SK-N-SH (cell line): ENCODE results near the gene GCH1. TPM values are rescaled to one million over a fixed set of nuclear protein-coding genes. Genes with fewer than 3 reads are reported as not detected.
A peak's percentile ranks its signal among the peaks of the same experiment; 100 is the strongest.

Experiments used
- CTCF ChIA-PET: fragments of 300-600, 350-600 bp; formaldehyde crosslinking; extraction: SDS; loops from one replicate; lab custom pipeline; 2021; lab: Yijun Ruan, JAX
- POLR2A ChIA-PET: fragments of 350-600 bp; sonication (Branson Sonifier 250); formaldehyde crosslinking; extraction: SDS; loops from one replicate; lab custom pipeline; 2020; ENCODE audit warnings: antibody characterized with exemption, inconsistent platforms; lab: Yijun Ruan, JAX
- DNase-seq: peaks from one replicate; pipeline ENCODE4 v3.0.0; 2012
- H2AFZ ChIP-seq: fragments of 200-600 bp; sonication (generic); 2 replicates; pipeline ENCODE4 v1.8.1; 2016; ENCODE audit warnings: antibody characterized with exemption, mild to moderate bottlenecking, low read depth
- H3F3A ChIP-seq: fragments of 200-600 bp; sonication (generic); replicated peaks from 2 replicates; pipeline ENCODE3; 2016; ENCODE audit warnings: antibody characterized with exemption, mild to moderate bottlenecking; ENCODE audit not compliant: insufficient read depth
- H3K27ac ChIP-seq, 2 experiments: fragments of 200-500 bp in 1 of 2; fragments of 200-600 bp in 1 of 2; sonication (Bioruptor generic) in 1 of 2; sonication (generic), shearing (Covaris generic) in 1 of 2; 2 replicates each; pipeline versions ENCODE4 v1.5.1 to v1.6.1; 2014 to 2016; ENCODE audit warnings: low read depth in 2 of 2, inconsistent platforms in 1 of 2, low read length in 1 of 2, mild to moderate bottlenecking in 1 of 2, mixed read lengths in 1 of 2
- H3K27me3 ChIP-seq: fragments of 200-600 bp; sonication (generic), shearing (Covaris generic); 2 replicates; pipeline ENCODE4 v1.6.1; 2016; ENCODE audit warnings: mixed run types; ENCODE audit not compliant: insufficient read depth
- H3K36me3 ChIP-seq, 2 experiments: fragments of 200-500 bp in 1 of 2; fragments of 200-600 bp in 1 of 2; sonication (Bioruptor generic) in 1 of 2; sonication (generic) in 1 of 2; replicated peaks in 1 of 2; 2 replicates each; pipeline versions ENCODE3 to v1.5.1; 2014 to 2016; ENCODE audit warnings: low read length in 1 of 2, mild to moderate bottlenecking in 1 of 2; ENCODE audit not compliant: insufficient read depth in 2 of 2, control insufficient read depth in 1 of 2
- H3K4me1 ChIP-seq, 2 experiments: fragments of 200-500 bp in 1 of 2; fragments of 200-600 bp in 1 of 2; sonication (Bioruptor generic) in 1 of 2; sonication (generic), shearing (Covaris generic) in 1 of 2; 2 replicates each; pipeline versions ENCODE4 v1.5.1 to v1.6.1; 2014 to 2016; ENCODE audit warnings: low read depth in 1 of 2, low read length in 1 of 2, mixed run types in 1 of 2; ENCODE audit not compliant: insufficient read depth in 2 of 2, control insufficient read depth in 1 of 2
- H3K4me2 ChIP-seq: fragments of 200-600 bp; sonication (generic), shearing (Covaris generic); 2 replicates; pipeline ENCODE4 v1.6.1; 2017; ENCODE audit warnings: mixed run types
- H3K4me3 ChIP-seq, 2 experiments: fragments of 200-500 bp in 1 of 2; fragments of 200-600 bp in 1 of 2; sonication (Bioruptor generic) in 1 of 2; sonication (generic), shearing (Covaris generic) in 1 of 2; 2 replicates each; pipeline versions ENCODE4 v1.5.1 to v1.8.1; 2014 to 2016; ENCODE audit warnings: low read depth in 2 of 2, inconsistent platforms in 1 of 2, low read length in 1 of 2, mild to moderate bottlenecking in 1 of 2, mixed read lengths in 1 of 2, moderate library complexity in 1 of 2
- H3K79me2 ChIP-seq: fragments of 200-600 bp; sonication (generic); 2 replicates; pipeline ENCODE4 v1.8.1; 2017; ENCODE audit warnings: mild to moderate bottlenecking; ENCODE audit not compliant: insufficient read depth
- H3K9ac ChIP-seq: fragments of 200-600 bp; sonication (generic); 2 replicates; pipeline ENCODE4 v1.6.1; 2017; ENCODE audit warnings: mixed run types
- H3K9me2 ChIP-seq: fragments of 200-600 bp; sonication (generic); 2 replicates; pipeline ENCODE4 v1.6.1; 2017; ENCODE audit warnings: mixed run types
- H3K9me3 ChIP-seq: fragments of 200-600 bp; sonication (generic); 2 replicates; pipeline ENCODE4 v1.6.1; 2017; ENCODE audit warnings: mixed run types, mild to moderate bottlenecking, moderate library complexity
- H4K20me1 ChIP-seq: fragments of 200-600 bp; sonication (generic); 2 replicates; pipeline ENCODE4 v1.6.1; 2017; ENCODE audit warnings: mild to moderate bottlenecking, mixed run types; ENCODE audit not compliant: insufficient read depth
- CHD2 ChIP-seq: fragments of 150-350 bp; IDR thresholded peaks from 2 replicates; pipeline ENCODE4 v1.6.1; 2018; ENCODE audit warnings: low read length; ENCODE audit not compliant: partially characterized antibody
- CTCF ChIP-seq: fragments of 200-600 bp; sonication (generic); IDR thresholded peaks from 2 replicates; pipeline ENCODE4 v1.6.1; 2017; ENCODE audit warnings: antibody characterized with exemption, mild to moderate bottlenecking, moderate library complexity
- ELF1 ChIP-seq: IDR thresholded peaks from 2 replicates; pipeline ENCODE4 v1.4.0; 2012
- EP300 ChIP-seq, 2 experiments: IDR thresholded peaks; 2 replicates each; pipeline versions ENCODE4 v1.4.0 to v1.6.1; 2012; ENCODE audit warnings: borderline replicate concordance in 1 of 2, low read depth in 1 of 2, low read length in 1 of 2
- EZH2phosphoT487 ChIP-seq: fragments of 200-600 bp; sonication (generic); IDR thresholded peaks from 2 replicates; pipeline ENCODE4 v1.6.1; 2017; ENCODE audit warnings: low read depth, mixed run types, mild to moderate bottlenecking, antibody characterized with exemption, moderate library complexity, borderline replicate concordance
- FOSL2 ChIP-seq: IDR thresholded peaks from 2 replicates; pipeline ENCODE4 v1.4.0; 2012; ENCODE audit warnings: low read depth, mild to moderate bottlenecking, moderate library complexity, borderline replicate concordance
- FOXM1 ChIP-seq: IDR thresholded peaks from 2 replicates; pipeline ENCODE4 v1.4.0; 2012; ENCODE audit warnings: low read depth, mild to moderate bottlenecking
- MAX ChIP-seq: IDR thresholded peaks from 2 replicates; pipeline ENCODE4 v1.4.0; 2012; ENCODE audit warnings: low read depth
- MXI1 ChIP-seq: IDR thresholded peaks from 2 replicates; pipeline ENCODE4 v1.6.1; 2012; ENCODE audit warnings: mild to moderate bottlenecking, low read depth, low read length, improper control_type of control experiment
- NFIC ChIP-seq: IDR thresholded peaks from 2 replicates; pipeline ENCODE4 v1.4.0; 2012; ENCODE audit warnings: borderline replicate concordance
- POLR2AphosphoS5 ChIP-seq: IDR thresholded peaks from 2 replicates; pipeline ENCODE4 v1.6.1; 2012; ENCODE audit warnings: low read depth, low read length
- RFX5 ChIP-seq: IDR thresholded peaks from 2 replicates; pipeline ENCODE4 v1.6.1; 2012; ENCODE audit warnings: mild to moderate bottlenecking, improper control_type of control experiment, low read length
- SIN3A ChIP-seq: IDR thresholded peaks from 2 replicates; pipeline ENCODE4 v1.6.1; 2012; ENCODE audit warnings: low read depth, mild to moderate bottlenecking, low read length, moderate library complexity, borderline replicate concordance
- SMC3 ChIP-seq: IDR thresholded peaks from 2 replicates; pipeline ENCODE4 v1.6.1; 2012; ENCODE audit warnings: low read depth, low read length, improper control_type of control experiment
- WGBS: methylation state at CpG from one replicate; pipeline ENCODE4 v1.1.6; 2017; ENCODE audit warnings: low lambda C conversion rate; 5-methylcytosine and 5-hydroxymethylcytosine counted together
- polyA plus RNA-seq, 3 experiments: library from polyadenylated mRNA; depleted of rRNA; stranded (reverse); fragments of >200 nt; gene quantifications; 2 replicates each; pipeline ENCODE4 v1.2.3, GENCODE V29; 2012

GCH1 gene
- polyA plus RNA-seq, 1 of the 3 experiments (the other 2 are of a cell fraction): 2.2 TPM

GRCh38 chr14:54814076-54814475 is 88.5 kb downstream of the GCH1 start:
- no peak for TF ChIP-seq FOSL2
- TF ChIP-seq CTCF: peak; percentile 30
- POLR2A ChIA-PET: no interaction called here
- Histone ChIP-seq H3K4me3 (no peak overlapping the region), H3F3A (peaks cover under 1% of the 10 kb centered on the region), H3K9ac (no peak overlapping the region), H3K4me1 (peaks cover 2 to 63% of the 10 kb centered on the region in 2 experiments; a peak in 3 of 4 replicates), H3K27ac (peak overlapping the region in 1 of 2 experiments; percentile 100; a peak in 1 of 4 replicates), H2AFZ (no peak overlapping the region), H3K79me2 (no peaks in the 10 kb centered on the region), H3K4me2 (no peak overlapping the region), H3K9me2 (no peaks in the 10 kb centered on the region), H3K36me3 (no peaks in the 10 kb centered on the region), H3K27me3 (no peaks in the 10 kb centered on the region), H3K9me3 (no peaks in the 10 kb centered on the region), H4K20me1 (no peaks in the 10 kb centered on the region)
- CTCF ChIA-PET: interaction anchor here (0.9 to 1.6 kb wide), 7 partner anchors 38 to 88 kb away, joined by 3 to 8 read pairs (median 4); partner anchors contain the start of gene GCH1
- DNase-seq: no peak
- WGBS: 78% methylated on average over 2 of the region's 5 CpGs

- no peak for TF ChIP-seq FOSL2
- no peak for TF ChIP-seq CHD2
- no peak for TF ChIP-seq MAX
- no peak for TF ChIP-seq MXI1
- TF ChIP-seq EP300 (IDR thresholded peaks at IDR 0.05; ENCODE audit: borderline replicate concordance in 1 of 2, low read depth in 1 of 2, low read length in 1 of 2): no peak
- TF ChIP-seq ELF1: no peak
- no peak for TF ChIP-seq EZH2phosphoT487
- TF ChIP-seq NFIC: no peak
- TF ChIP-seq SMC3: no peak
- no peak for TF ChIP-seq RFX5
- no peak for TF ChIP-seq SIN3A
- no peak for TF ChIP-seq FOXM1
- no peak for TF ChIP-seq POLR2AphosphoS5
- Histone ChIP-seq H4K20me1 (no peaks in the 10 kb centered on the region), H3K4me2 (no peak overlapping the region), H3K27me3 (no peaks in the 10 kb centered on the region), H3K9me3 (no peaks in the 10 kb centered on the region), H3K9ac (no peak overlapping the region), H3K36me3 (no peaks in the 10 kb centered on the region), H3K4me3 (no peak overlapping the region), H2AFZ (no peak overlapping the region), H3K79me2 (no peaks in the 10 kb centered on the region), H3K9me2 (no peaks in the 10 kb centered on the region), H3K4me1 (peaks cover 0 to 66% of the 10 kb centered on the region in 2 experiments; a peak in 3 of 4 replicates), H3K27ac (no peak overlapping the region; a peak in 1 of 4 replicates), H3F3A (no peaks in the 10 kb centered on the region)
- DNase-seq: no peak
- ChIA-PET CTCF (interaction anchor here (0.6 to 1.3 kb wide), 5 partner anchors 29 to 277 kb away, joined by 3 to 7 read pairs (median 3); partner anchors contain the start of gene GCH1), POLR2A (interaction anchor here (0.7 kb wide), 1 partner anchor 303 kb away, joined by 3 read pairs; the partner anchor contains the start of gene CGRRF1)
- 63% methylated on average over 2 of the region's 2 CpGs for WGBS
These were observed 89.5 kb downstream of the GCH1 start for GRCh38 chr14:54813081-54813480.
